NCI-H1694 (cell line): Measurements from ENCODE around the gene TRIM68.

Experiments
- DNase-seq: peaks from one replicate; lab custom pipeline; 2025; lab: John Stamatoyannopoulos, UW

The TRIM68 gene, protein sequence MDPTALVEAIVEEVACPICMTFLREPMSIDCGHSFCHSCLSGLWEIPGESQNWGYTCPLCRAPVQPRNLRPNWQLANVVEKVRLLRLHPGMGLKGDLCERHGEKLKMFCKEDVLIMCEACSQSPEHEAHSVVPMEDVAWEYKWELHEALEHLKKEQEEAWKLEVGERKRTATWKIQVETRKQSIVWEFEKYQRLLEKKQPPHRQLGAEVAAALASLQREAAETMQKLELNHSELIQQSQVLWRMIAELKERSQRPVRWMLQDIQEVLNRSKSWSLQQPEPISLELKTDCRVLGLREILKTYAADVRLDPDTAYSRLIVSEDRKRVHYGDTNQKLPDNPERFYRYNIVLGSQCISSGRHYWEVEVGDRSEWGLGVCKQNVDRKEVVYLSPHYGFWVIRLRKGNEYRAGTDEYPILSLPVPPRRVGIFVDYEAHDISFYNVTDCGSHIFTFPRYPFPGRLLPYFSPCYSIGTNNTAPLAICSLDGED

DNA sequence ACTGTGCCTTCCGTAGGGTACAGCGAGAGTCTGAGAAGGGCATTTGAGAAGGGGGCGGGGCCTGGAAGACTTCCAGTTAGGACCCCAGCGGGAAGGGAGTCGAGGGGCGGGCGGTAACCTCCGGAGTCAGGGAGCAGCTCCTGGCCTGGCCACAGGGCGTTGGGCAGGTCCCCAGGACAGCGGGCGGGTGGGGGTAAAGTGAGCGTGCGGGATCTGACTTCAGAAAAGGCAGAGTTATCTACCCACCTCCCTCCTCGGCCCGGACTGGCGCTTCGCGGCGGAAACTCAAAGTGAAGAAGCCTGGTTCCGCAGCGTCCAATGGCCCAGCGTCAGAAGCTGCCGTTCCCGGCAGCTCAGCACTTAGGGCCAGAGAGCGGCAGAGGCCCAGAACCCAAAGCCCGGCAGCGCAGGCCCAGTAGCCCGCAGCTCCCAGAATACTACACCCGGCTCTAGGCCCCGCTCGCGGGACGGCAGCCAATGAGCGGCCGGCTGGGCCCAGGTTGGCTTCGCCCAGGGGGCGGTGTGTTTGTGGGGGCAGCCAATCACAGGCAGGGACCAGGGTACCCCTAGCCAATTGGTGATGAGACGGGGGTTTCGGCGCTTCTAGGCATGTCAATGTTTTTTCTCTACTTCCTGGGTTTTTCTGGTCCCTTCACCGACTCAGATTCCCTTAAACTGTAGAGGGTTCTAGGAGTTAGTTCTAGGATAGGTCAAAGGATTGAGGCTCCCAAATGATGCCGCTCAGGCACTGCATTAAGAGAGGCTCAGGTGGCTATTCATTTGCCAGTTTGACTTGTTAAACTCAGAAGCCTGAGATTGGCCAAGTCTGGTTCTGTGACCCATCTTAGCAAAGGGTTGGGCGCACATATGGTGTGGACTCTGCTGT lies at the start of gene TRIM68:
TSS of gene TRIM68 (minus strand) at position 451 of the 886 bp plus-strand sequence. CDS start 2,727 bp downstream, outside the sequence.
- DNase-seq: peak; percentile 53

DNA sequence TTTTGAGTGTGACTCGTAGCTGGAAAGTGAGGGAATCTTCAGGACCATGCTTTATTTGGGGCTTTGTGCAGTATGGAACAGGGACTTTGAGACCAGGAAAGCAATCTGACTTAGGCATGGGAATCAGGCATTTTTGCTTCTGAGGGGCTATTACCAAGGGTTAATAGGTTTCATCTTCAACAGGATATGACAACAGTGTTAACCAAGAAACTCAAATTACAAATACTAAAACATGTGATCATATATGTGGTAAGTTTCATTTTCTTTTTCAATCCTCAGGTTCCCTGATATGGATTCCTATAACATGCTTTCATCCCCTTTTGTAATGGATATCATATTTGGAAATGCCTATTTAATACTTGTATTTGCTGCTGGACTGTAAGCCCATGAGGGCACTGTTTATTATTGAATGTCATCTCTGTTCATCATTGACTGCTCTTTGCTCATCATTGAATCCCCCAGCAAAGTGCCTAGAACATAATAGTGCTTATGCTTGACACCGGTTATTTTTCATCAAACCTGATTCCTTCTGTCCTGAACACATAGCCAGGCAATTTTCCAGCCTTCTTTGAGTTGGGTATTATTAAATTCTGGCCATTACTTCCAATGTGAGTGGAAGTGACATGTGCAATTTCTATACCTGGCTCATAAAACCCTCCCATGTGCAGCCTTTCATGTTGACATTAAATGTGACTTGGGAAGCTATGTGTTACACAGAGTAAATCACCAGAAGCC lies 46.8 kb upstream of the TRIM68 start:
- DNase-seq: no peak

DNA sequence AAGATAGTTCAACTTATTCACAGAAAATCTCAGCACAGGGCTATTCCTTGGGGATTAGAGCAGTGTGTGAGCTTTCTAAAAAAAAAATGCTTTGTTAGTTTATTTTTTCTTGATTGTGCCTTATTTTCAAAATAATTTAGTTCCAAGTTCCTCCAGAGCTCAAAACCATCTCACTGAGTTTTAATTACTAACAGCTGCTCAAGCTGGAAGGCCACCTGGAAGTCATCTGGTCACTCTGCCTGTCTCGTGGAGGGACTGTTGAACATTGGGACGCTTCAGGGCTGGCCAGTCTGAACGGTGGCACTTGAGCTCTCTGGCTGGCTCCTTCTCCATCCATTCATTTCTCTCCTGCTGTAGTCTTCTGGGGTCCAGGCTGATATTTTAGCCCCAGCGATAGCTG lies 39.7 kb upstream of the TRIM68 start:
- DNase-seq: no peak

DNA sequence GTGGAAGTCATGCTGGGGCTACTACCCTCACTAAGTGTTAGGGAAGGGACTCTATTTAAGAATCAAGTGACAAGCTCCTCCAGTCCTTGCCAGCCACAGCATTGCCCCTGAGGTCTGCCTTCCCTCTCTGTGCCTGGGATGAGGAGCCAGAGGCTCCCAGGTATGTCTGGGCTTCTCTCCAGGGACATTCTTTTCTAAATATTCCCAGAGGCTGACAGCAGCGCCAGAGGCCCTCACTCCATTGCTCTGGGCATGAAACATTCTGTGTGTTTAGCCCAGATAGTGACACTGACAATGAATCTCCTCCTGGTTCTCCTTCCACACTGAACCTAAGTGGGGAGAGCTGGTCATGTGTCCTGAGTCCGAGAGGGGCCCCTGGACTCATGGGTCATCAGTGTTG lies 37.9 kb upstream of the TRIM68 start:
- DNase-seq: no peak

DNA sequence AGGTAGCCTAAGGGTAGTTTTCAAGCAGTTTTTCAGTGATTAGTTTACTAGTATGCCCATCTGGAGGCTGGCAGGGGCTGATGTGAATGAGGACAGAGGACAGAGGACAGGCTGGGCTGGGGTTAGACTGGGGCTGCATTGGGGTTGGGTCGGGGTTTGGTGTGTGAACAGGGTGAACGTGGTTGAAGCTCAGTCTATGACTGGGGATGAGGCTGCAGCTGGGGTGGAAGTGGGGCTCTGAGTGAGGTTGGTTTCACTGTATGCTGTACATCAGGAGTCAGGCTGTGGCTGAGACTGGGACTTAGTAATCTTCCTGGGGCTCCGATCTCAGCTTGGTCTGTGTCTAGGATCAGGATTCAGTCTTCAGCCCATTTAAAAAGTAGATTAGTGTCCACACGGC lies 36.2 kb upstream of the TRIM68 start:
- no peak for DNase-seq

DNA sequence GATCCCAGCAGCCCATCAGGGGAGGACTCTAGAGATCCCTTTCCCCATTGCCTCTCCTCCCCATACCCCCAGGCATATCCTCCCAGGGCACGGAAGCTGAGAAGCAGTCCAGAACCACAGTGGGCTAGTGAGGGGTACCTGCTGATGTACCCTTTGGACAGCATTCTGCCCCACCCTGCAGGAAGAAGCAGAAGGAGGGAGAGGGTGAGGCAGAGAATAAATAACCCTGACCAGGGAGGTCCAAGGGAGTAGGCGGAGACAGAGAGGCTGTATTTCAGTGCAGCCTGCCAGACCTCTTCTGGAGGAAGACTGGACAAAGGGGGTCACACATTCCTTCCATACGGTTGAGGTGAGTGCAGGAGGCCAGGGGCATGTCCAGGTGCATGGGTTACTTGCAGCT lies 35.7 kb upstream of the TRIM68 start, which contains the start of gene OR51E1:
TSS of gene OR51E1 (plus strand) at position 301 of the 400 bp plus-strand sequence. CDS start 8,545 bp downstream, outside the sequence.
- no peak for DNase-seq

DNA sequence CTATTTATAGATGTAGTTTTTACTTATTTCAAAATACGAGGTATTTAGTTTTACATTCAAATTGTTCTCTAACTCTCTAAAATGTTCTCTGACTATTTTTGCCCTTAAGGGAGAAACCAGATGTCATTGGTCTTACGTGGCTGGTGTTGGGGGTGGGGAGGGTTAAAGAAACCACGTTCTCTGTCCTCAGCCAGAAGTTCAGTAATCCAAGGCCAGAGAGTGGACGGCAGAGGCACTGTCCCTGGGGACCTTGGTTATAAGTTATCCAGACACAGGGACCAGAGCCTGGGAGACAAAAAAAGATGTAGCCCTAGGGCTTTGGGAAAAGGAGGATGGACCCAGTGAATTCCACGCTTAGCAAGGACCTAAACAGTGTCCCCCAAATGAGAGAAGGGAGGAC lies 35.0 kb upstream of the TRIM68 start:
- DNase-seq: no peak

DNA sequence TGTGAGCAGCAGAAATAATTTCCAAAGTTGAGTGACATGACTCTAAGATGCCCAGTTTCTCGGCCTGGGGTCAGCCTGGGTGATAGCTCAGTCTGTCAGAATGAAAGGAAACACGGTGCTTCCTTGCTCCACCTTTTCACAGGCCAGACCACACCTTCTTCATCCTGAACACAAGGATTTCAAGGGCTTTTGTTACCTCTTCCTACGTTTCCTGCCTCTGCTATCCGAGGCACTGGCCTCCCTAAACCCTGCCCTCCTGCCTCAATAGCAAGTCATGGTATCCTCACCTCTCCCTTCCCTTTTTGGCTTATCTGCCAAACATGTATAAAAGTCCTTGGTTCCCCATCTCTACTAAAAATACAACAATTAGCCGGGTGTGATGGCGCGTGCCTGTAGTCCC lies 34.0 kb upstream of the TRIM68 start:
- DNase-seq: no peak

DNA sequence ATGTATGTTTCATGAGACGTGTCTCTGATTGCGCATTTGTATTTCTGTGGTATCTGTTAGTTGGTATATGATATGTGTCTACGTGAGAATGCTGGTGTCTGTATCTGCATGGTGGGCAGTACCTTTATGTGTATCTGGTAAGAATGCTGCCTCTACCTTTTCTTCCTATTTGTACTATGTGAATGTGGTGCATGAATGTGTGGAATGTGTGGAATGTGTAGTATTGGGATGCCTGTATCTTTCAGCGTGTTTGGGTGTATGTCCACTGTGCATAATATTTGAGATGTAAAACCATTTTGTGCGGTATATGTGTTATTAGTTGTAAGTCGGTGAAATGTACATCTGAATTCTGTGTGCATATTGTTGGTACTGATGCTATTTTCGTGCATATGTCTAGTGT lies 33.5 kb upstream of the TRIM68 start:
- DNase-seq: no peak

DNA sequence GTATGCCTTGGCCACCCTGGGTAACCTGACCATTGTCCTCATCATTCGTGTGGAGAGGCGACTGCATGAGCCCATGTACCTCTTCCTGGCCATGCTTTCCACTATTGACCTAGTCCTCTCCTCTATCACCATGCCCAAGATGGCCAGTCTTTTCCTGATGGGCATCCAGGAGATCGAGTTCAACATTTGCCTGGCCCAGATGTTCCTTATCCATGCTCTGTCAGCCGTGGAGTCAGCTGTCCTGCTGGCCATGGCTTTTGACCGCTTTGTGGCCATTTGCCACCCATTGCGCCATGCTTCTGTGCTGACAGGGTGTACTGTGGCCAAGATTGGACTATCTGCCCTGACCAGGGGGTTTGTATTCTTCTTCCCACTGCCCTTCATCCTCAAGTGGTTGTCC lies 31.9 kb upstream of the TRIM68 start:
- no peak for DNase-seq

DNA sequence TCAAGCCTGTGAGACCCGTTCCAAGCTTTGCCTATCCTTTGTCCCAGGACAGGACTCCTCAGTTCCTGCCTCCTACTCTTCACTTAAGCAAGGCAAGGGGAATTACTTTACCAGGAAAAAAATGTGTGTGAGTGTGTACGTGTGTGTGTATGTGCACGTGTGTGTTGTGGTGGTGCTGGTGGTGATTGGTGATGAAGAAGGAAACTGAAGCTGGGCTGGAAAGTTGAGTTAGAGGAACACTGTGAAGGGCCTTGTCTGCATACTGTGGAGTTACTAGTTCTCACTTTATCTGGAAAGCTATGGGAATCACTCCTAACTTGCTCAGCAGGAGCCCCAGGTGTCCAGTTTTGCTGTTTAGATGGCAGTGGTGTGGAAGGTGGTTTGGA lies 29.6 kb upstream of the TRIM68 start:
- DNase-seq: no peak

DNA sequence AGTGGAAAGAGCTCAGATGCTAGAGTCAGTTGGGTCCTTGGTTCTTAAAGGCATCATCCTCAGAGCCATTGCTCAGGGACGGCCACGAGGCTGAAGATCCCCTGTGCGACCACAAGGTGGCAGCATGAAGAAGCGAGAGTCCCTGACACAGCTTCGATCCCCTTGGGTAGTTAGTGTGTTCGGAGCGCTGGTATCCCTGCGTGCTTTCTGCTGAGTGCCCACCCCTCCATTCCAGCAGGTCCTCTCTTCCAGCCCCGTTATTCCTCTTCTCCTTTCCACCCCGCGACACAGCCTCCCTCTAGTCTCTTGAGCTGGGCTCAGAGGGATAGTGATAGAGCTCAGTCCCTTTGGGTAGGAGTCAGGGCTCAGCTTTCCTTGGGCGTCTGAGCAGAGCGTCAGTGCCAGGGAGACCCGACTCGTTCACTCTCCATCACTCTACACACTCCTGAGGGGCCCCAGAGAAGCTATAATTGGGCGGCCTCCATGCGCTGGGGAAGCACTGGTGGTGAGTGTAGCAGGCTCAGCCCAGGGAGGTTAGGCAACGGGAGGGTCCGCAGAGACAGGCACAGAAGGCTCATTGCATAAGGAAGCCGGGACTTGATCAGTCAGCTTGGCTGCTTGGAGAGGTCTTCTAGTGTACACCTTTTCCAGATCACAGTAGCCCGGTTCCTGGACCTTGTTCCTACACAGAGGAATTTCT lies 29.1 kb upstream of the TRIM68 start, which contains the start of gene OR51D1:
TSS of gene OR51D1 (plus strand) at position 516 of the 700 bp plus-strand sequence. CDS start 2,314 bp downstream, outside the sequence.
- peak; percentile 3 for DNase-seq

DNA sequence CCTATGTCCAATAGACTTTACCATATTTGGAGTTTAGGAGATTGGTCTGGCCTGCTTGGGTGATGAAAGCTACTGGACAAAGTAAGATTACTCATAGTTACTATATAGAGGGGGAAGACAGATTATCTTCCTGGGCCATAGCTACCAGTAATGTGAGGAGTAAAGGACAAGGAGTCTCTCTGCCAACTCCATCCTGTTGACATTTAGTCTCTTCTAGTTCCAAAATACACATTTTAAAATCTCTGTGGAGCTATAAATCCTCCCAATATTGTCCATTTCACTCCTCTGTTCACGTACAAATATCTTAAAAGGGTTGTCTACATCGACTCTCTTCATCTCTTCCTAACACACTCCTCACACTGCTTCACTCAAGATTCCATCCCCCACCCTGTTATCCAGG lies 28.1 kb upstream of the TRIM68 start:
- no peak for DNase-seq

DNA sequence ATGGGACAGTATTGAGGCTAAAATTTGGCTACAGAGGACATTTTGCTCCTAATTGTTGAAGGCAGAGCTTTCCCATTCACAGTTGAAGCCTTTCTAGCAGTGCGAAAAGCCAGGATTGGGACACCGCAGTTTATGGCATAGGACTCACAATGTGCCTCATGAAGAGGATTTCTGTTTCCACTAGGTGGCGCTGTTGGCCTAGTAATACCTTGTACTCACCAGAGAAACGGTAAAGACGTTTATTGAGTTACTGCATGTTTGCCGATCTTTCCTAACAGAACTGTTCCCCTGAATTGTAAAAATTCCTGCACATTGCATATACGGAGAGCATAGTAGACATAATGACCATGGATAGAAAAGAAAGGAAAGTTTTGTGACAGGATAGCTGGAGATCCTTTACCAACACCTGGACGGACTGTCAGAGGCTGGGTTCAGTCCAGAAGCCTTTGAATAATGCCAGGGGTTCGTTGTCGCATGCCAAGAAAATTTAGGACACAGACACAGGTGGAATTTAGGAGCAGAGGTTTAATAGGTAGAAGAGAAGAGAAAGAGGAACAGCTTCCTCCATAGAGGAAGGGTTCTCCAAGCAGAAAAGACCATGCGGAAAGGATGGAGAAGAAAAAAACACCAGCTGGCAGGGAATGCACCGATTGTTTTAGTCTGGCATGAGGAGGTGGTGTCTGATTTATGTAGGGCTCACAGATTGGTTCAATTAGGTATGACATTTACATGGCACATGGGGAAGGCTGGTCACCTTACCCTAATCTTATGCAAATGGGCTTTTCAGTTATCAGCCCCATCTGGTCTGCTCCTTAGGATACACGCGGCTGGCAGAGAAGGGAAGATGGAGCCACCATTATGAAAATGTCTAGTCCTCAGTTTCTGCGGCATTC lies 18.4 kb upstream of the TRIM68 start:
- peak; percentile 56 for DNase-seq

DNA sequence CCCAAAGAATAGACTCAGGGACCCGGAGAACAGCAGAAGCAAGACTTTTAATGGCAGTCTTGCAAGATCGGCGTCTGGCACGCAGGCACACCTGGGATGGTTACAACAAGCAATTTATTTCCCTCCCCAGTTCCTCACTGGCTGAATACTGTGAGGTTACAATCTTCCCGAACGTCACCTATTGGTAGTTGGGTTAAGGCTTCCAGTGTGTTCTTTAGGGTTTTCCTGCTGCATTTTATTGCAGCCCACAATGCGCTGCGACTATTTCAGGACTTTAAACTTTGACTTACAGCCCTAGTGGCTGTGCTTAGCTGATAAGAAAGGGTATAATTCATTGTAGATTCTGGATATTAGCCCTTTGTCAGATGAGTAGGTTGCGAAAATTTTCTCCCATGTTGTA lies 11.5 kb upstream of the TRIM68 start:
- no peak for DNase-seq

DNA sequence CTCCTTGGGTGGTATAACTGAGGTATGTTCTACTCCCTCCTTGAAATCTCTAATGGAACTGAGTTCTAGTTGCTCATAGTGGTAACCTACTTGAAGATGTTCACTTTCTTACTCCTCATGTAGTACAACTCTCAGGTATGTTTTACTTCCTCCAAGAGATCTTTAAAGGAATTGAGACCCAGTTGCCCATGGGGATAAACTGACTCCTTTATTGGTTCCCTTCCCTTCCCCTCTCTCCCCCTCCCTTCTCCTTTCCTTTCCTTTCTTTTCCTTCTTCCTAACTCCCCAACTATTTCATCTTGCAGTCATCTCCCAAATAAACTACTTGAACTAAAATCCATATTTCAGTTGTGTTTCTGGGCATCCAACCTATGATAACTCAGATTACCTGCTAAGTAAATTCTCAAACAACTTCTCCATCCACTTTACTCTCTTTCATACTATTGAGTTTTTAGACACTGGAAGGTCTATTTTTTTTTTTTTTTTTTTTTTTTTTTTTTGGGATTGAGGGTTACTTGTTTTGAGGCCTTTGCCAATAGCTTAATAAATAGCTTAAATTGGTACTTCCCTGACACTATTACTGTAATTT lies 7.9 kb upstream of the TRIM68 start:
- no peak for DNase-seq

DNA sequence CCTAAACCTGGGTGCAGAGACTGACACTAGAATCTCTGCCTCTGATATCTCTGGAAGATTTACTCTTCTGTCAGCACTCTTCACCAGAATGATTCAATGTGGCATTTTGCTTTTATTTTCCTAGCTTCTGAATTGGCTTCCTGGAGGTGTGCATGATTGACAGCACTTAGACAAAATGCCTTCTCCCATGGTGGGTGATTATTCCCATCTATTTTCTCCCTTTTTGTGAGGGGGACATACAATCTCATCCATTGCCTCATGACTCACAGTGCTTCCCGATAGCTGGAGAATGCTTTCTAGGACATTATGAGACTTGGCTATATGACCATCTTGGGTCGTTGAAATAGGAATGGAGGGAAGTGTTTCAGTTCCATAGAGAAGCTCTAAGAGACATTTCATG lies 4.0 kb upstream of the TRIM68 start:
- DNase-seq: no peak

DNA sequence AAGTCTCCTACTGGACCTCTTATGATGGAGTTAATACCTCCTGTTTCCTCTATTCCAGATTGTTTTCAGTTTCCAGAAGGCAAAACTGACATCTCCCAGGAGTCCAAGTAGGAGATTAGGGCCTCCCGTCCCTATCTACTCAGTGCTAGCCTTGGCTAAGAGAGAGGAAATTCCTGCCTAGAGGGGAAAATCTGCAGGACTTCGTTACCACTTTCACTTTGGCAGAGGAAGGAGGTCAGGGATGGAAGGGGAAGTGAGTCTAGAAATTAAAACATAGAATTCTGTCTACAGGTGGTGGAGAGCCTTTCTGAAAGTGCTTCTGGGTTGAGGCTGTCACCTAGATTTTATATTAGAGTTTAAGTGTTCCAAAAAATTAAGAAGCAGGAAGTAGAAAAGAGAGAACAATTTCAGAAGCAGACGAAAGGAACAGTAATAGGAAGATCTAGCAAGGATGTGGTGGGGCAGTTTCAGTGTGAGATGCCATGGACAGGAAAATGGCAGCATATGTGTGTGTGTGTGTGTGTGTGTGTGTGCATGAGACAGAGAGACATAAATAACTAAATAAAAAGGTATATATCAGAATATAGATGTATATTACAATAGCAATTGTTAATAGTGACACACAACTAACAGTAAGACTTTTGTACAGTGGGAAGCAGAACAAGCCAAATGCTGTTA lies 2.4 kb upstream of the TRIM68 start:
- DNase-seq: no peak

DNA sequence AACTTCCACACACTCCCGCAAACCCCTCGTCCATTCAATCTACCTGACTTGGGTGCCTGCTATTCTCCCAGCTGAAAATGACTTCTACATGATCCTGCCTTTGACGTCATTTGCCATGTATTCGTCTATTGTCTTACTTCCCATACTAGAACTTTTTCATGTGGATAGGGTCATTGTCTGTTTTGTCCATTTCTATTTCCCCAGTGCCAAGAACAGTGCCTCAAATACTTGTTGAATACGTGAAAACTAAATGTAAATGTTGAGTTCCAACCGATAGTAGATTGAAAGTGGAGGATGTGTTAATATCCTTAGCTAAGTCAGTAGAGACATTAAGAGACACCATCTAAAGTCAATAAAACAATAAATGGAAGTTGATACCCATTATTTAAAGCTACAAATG lies 935 bp downstream of the TRIM68 start:
- DNase-seq: no peak
